GM12892 (cell line): ENCODE results near the gene ZNG1E. TPM values are rescaled to one million over a fixed set of nuclear protein-coding genes. Genes with fewer than 3 reads are reported as not detected.
A peak's percentile ranks its signal among the peaks of the same experiment; 100 is the strongest.
"Not testable (repeated sequence)": the region's sequence is repeated elsewhere in the genome, so short reads cannot be mapped to it uniquely, and the experiment has no call there.

Source experiments
- DNase-seq: peaks from one replicate; pipeline ENCODE4 v3.0.0; 2011; ENCODE audit not compliant: insufficient read length
- FAIRE-seq: peaks from 2 replicates; lab custom pipeline; 2011; peaks lifted over from hg19 to GRCh38; lab: Jason Lieb, UNC
- POLR2A ChIP-seq: IDR thresholded peaks from 2 replicates; pipeline ENCODE4 v1.6.1; 2011; ENCODE audit warnings: low read depth, low read length, control low read depth
- POLR2AphosphoS5 ChIP-seq: IDR thresholded peaks from 2 replicates; pipeline ENCODE4 v1.6.1; 2011; ENCODE audit warnings: low read depth, low read length, control low read depth
- polyA plus RNA-seq: library from polyadenylated mRNA; unstranded; fragments of >200 nt; gene quantifications from one replicate; pipeline ENCODE4 v1.2.1, GENCODE V29; 2012; ENCODE audit warnings: missing spikeins, inconsistent platforms; ENCODE audit not compliant: missing spikeins

Gene ZNG1E
- polyA plus RNA-seq, result 86.3 TPM

- not testable (repeated sequence) for DNase-seq
Observed at GRCh38 chr9:65675589-65676021, at the start of gene ZNG1E. TSS of gene ZNG1E (plus strand) at chr9:65675928. CDS start at chr9:65675977, 49 bp downstream.

GRCh38 chr9:65673579-65673978 is 2.1 kb upstream of the ZNG1E start:
- not testable (repeated sequence) for FAIRE-seq, DNase-seq

More at GRCh38 chr9:65675589-65676021, at the start of gene ZNG1E:
- TF ChIP-seq POLR2AphosphoS5, result 0 out of 2 replicates have a peak, but pooled peaks have one; percentile 40
- TF ChIP-seq POLR2A, result 0 out of 2 replicates have a peak, but pooled peaks have one; percentile 38
- FAIRE-seq, result not testable (repeated sequence)

GRCh38 chr9:65675018-65675417 is 710 bp upstream of the ZNG1E start:
- not testable (repeated sequence) for DNase-seq, FAIRE-seq

GRCh38 chr9:65676389-65676788 is 661 bp downstream of the ZNG1E start:
- not testable (repeated sequence) for FAIRE-seq

GRCh38 chr9:65678533-65678932 is 2.8 kb downstream of the ZNG1E start:
- not testable (repeated sequence) for FAIRE-seq, DNase-seq

More at GRCh38 chr9:65676389-65676788, 661 bp downstream of the ZNG1E start:
- not testable (repeated sequence) for DNase-seq

GRCh38 chr9:65703550-65703949 is 27.8 kb downstream of the ZNG1E start:
- FAIRE-seq, DNase-seq: not testable (repeated sequence)

- not testable (repeated sequence) for FAIRE-seq, DNase-seq
Observed at GRCh38 chr9:65714445-65714844, 38.7 kb downstream of the ZNG1E start.

- not testable (repeated sequence) for DNase-seq, FAIRE-seq
Observed at GRCh38 chr9:65737096-65737564, 61.4 kb downstream of the ZNG1E start, which contains the start of gene FOXD4L4. TSS of gene FOXD4L4 (plus strand) at chr9:65737146. CDS start at chr9:65737146, 0 bp downstream.

DNA sequence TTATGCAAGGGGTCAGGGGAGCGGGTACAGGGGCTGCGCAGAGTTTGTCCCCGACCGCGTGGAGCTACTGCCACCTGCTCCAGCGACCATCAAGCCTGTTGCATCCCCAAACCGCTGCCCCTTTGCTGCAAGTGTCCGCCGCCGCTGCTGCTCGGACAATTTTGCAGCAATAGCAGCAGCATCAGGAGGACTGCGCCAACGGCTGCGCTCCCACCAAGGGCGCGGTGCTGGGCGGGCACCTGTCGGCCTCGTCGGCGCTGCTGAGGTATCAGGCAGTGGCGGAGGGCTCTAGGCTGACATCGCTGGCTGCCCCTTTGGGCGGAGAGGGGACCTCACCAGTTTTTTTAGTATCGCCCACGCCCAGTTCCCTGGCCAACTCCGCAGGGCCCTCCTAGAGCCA is 62.4 kb downstream of the ZNG1E start:
- not testable (repeated sequence) for FAIRE-seq, DNase-seq
